H9 (cell line): ENCODE measurements around the gene KLHDC2. TPM values are rescaled to one million over a fixed set of nuclear protein-coding genes. Genes with fewer than 3 reads are reported as not detected.

Experiments
- DNase-seq: peaks from one replicate; pipeline ENCODE4 v3.0.0-alpha.2; 2017
- H2AFZ ChIP-seq: one replicate; pipeline ENCODE4 v1.6.1; 2013; ENCODE audit warnings: mild to moderate bottlenecking, low read length, control low read depth, moderate library complexity
- H2AK5ac ChIP-seq: 2 replicates; pipeline ENCODE4 v1.6.1; 2013; ENCODE audit warnings: low read length, control low read depth, mixed read lengths; ENCODE audit not compliant: insufficient read length
- H2BK120ac ChIP-seq: one replicate; pipeline ENCODE4 v1.6.1; 2013; ENCODE audit warnings: low read depth, mild to moderate bottlenecking, low read length, control low read depth, inconsistent platforms; ENCODE audit not compliant: poor library complexity, severe bottlenecking
- H2BK12ac ChIP-seq: 2 replicates; pipeline ENCODE4 v1.6.1; 2013; ENCODE audit warnings: low read length, control low read depth, mixed read lengths, low read depth; ENCODE audit not compliant: insufficient read length
- H2BK15ac ChIP-seq: 2 replicates; pipeline ENCODE4 v1.6.1; 2013; ENCODE audit warnings: low read depth, low read length, control low read depth
- H2BK20ac ChIP-seq: one replicate; pipeline ENCODE4 v1.6.1; 2013; ENCODE audit warnings: low read depth, mild to moderate bottlenecking, low read length, control low read depth, inconsistent platforms; ENCODE audit not compliant: poor library complexity, severe bottlenecking
- H2BK5ac ChIP-seq: 2 replicates; pipeline ENCODE4 v1.6.1; 2013; ENCODE audit warnings: low read length, control low read depth, mixed read lengths; ENCODE audit not compliant: insufficient read length
- H3K14ac ChIP-seq: 2 replicates; pipeline ENCODE4 v1.6.1; 2013; ENCODE audit warnings: low read length, control low read depth; ENCODE audit not compliant: insufficient read depth
- H3K18ac ChIP-seq: 2 replicates; pipeline ENCODE4 v1.6.1; 2013; ENCODE audit warnings: low read depth, mild to moderate bottlenecking, mixed read lengths, low read length, control low read depth; ENCODE audit not compliant: insufficient read length
- H3K23ac ChIP-seq: 2 replicates; pipeline ENCODE4 v1.6.1; 2013; ENCODE audit warnings: low read length, control low read depth, mixed read lengths, low read depth; ENCODE audit not compliant: insufficient read length
- H3K23me2 ChIP-seq: 2 replicates; pipeline ENCODE4 v1.6.1; 2013; ENCODE audit warnings: low read depth, mild to moderate bottlenecking, mixed read lengths, low read length, control low read depth; ENCODE audit not compliant: insufficient read length, poor library complexity, severe bottlenecking
- H3K27ac ChIP-seq: 2 replicates; pipeline ENCODE4 v1.5.1; 2013; ENCODE audit warnings: low read length, control low read depth, mixed read lengths, low read depth; ENCODE audit not compliant: insufficient read length
- H3K27me3 ChIP-seq: 2 replicates; pipeline ENCODE4 v1.6.1; 2013; ENCODE audit warnings: low read length, control low read depth, inconsistent platforms; ENCODE audit not compliant: insufficient read depth
- H3K4ac ChIP-seq: 2 replicates; pipeline ENCODE4 v1.6.1; 2013; ENCODE audit warnings: low read depth, mild to moderate bottlenecking, control low read depth, inconsistent platforms, low read length, moderate library complexity
- H3K4me1 ChIP-seq: 2 replicates; pipeline ENCODE4 v1.6.1; 2013; ENCODE audit warnings: low read length, control low read depth, inconsistent platforms; ENCODE audit not compliant: insufficient read depth
- H3K4me2 ChIP-seq: 2 replicates; pipeline ENCODE4 v1.6.1; 2013; ENCODE audit warnings: low read length, control low read depth, mixed read lengths; ENCODE audit not compliant: insufficient read length, insufficient read depth
- H3K56ac ChIP-seq: 2 replicates; pipeline ENCODE4 v1.6.1; 2013; ENCODE audit warnings: low read depth, mild to moderate bottlenecking, mixed read lengths, low read length, control low read depth; ENCODE audit not compliant: insufficient read length
- H3K79me1 ChIP-seq: 2 replicates; pipeline ENCODE4 v1.6.1; 2013; ENCODE audit warnings: low read depth, mild to moderate bottlenecking, moderate library complexity, low read length, control low read depth, inconsistent platforms; ENCODE audit not compliant: insufficient read depth, poor library complexity, severe bottlenecking
- H3K79me2 ChIP-seq: 2 replicates; pipeline ENCODE4 v1.6.1; 2013; ENCODE audit warnings: low read length, control low read depth, inconsistent platforms; ENCODE audit not compliant: insufficient read depth
- H3K9ac ChIP-seq: 2 replicates; pipeline ENCODE4 v1.6.1; 2013; ENCODE audit warnings: low read length, control low read depth, mixed read lengths; ENCODE audit not compliant: insufficient read length; ENCODE audit errors: extremely low read depth
- H3K9me3 ChIP-seq: one replicate; pipeline ENCODE4 v1.6.1; 2013; ENCODE audit warnings: low read depth, low read length, inconsistent platforms; ENCODE audit not compliant: control insufficient read depth
- H3T11ph ChIP-seq: one replicate; pipeline ENCODE4 v1.6.1; 2013; ENCODE audit warnings: mild to moderate bottlenecking, low read length, control low read depth, inconsistent platforms
- H4K20me1 ChIP-seq: one replicate; pipeline ENCODE4 v1.6.1; 2013; ENCODE audit not compliant: control insufficient read depth, insufficient read length, insufficient read depth
- H4K5ac ChIP-seq: 2 replicates; pipeline ENCODE4 v1.6.1; 2013; ENCODE audit warnings: low read depth, mild to moderate bottlenecking, mixed read lengths, low read length, control low read depth; ENCODE audit not compliant: insufficient read length
- H4K8ac ChIP-seq: replicated peaks from 2 replicates; pipeline ENCODE4 v1.6.1; 2013; ENCODE audit warnings: low read length, control low read depth, mixed read lengths, low read depth; ENCODE audit not compliant: insufficient read length
- H4K91ac ChIP-seq: 2 replicates; pipeline ENCODE4 v1.6.1; 2013; ENCODE audit warnings: low read depth, mild to moderate bottlenecking, moderate library complexity, mixed read lengths, low read length, control low read depth; ENCODE audit not compliant: insufficient read length
- H3K27ac Mint-ChIP-seq, 3 experiments: 2 replicates in 2 of 3; 3 replicates in 1 of 3; pipeline ENCODE4 v1.8.0; 2020 to 2021; ENCODE audit warnings: mixed read lengths in 3 of 3, mild to moderate bottlenecking in 1 of 3, moderate library complexity in 1 of 3
- H3K27me3 Mint-ChIP-seq: 2 replicates; pipeline ENCODE4 v1.8.0; 2021; ENCODE audit warnings: low read depth, mild to moderate bottlenecking, moderate library complexity, mixed read lengths
- H3K36me3 Mint-ChIP-seq, 3 experiments: 2 replicates in 2 of 3; 3 replicates in 1 of 3; pipeline ENCODE4 v1.8.0; 2020 to 2021; ENCODE audit warnings: low read depth in 3 of 3, mixed read lengths in 3 of 3; ENCODE audit not compliant: insufficient read depth in 1 of 3
- H3K4me1 Mint-ChIP-seq, 2 experiments: 2 replicates each; pipeline ENCODE4 v1.8.0; 2020; ENCODE audit warnings: mixed read lengths in 2 of 2
- H3K4me3 Mint-ChIP-seq, 2 experiments: 2 replicates in 1 of 2; 3 replicates in 1 of 2; pipeline ENCODE4 v1.8.0; 2020 to 2021; ENCODE audit warnings: mild to moderate bottlenecking in 2 of 2, mixed read lengths in 2 of 2, moderate library complexity in 1 of 2
- H3K9me3 Mint-ChIP-seq, 2 experiments: 2 replicates in 1 of 2; 3 replicates in 1 of 2; pipeline ENCODE4 v1.8.0; 2020; ENCODE audit warnings: mild to moderate bottlenecking in 2 of 2, mixed read lengths in 2 of 2, moderate library complexity in 1 of 2
- CTCF ChIP-seq: fragments of 200-600 bp; sonication (generic); conservative IDR thresholded peaks from 3 replicates; pipeline ENCODE4 v1.8.0; 2021; ENCODE audit warnings: antibody characterized with exemption, mild to moderate bottlenecking
- WGBS: extraction: QIAGEN DNeasy Blood & Tissue Kit; methylation state at CpG from one replicate; pipeline ENCODE4 v1.1.7; 2013; ENCODE audit warnings: missing lambda C conversion rate, low lambda C conversion rate, mixed read lengths; ENCODE audit not compliant: insufficient read length; ENCODE audit errors: extremely low coverage; 5-methylcytosine and 5-hydroxymethylcytosine counted together
- total RNA-seq: library from RNA; stranded (reverse); gene quantifications from 2 replicates; pipeline ENCODE4 v1.2.1, GENCODE V29; 2021

Gene KLHDC2
- total RNA-seq, 1 experiment from 2014 or later = 41.6 TPM

- Histone ChIP-seq H2BK20ac (no peak overlapping the region), H2AK5ac (no peak overlapping the region), H4K20me1 (no peaks in the 10 kb centered on the region), H3K23me2 (no peaks in the 10 kb centered on the region), H3K4me2 (no peak overlapping the region), H4K8ac (no peak overlapping the region), H3K18ac (no peak overlapping the region), H3T11ph (no peak overlapping the region), H3K4me1 (no peaks in the 10 kb centered on the region), H3K23ac (no peak overlapping the region), H3K56ac (no peak overlapping the region), H2AFZ (no peak overlapping the region), H3K14ac (no peak overlapping the region), H2BK120ac (no peak overlapping the region), H3K4ac (no peak overlapping the region), H4K91ac (no peak overlapping the region), H2BK5ac (no peak overlapping the region), H3K79me2 (no peaks in the 10 kb centered on the region), H2BK15ac (no peak overlapping the region), H3K27ac (no peak overlapping the region), H3K9ac (no peak overlapping the region), H3K79me1 (no peaks in the 10 kb centered on the region), H2BK12ac (no peak overlapping the region), H3K9me3 (no peaks in the 10 kb centered on the region), H3K27me3 (no peaks in the 10 kb centered on the region), H4K5ac (no peak overlapping the region)
- no CpG with 5 or more reads among the region's 2 CpGs for WGBS
- Mint-ChIP-seq H3K9me3 (no peaks in the 10 kb centered on the region), H3K27me3 (no peaks in the 10 kb centered on the region), H3K4me3 (no peak overlapping the region), H3K36me3 (peaks cover 46 to 91% (median 77%) of the 10 kb centered on the region in 3 experiments; a peak in 6 of 7 replicates), H3K27ac (no peak overlapping the region), H3K4me1 (no peaks in the 10 kb centered on the region)
- no peak for DNase-seq
- no peak for TF ChIP-seq CTCF
These were observed 28.1 kb downstream of the KLHDC2 start for GRCh38 chr14:49796025-49796424.
